Hepatocyte (in vitro differentiated cells): Measurements from ENCODE around the gene OPN1MW2.
"Not testable (repeated sequence)": the region's sequence is repeated elsewhere in the genome, so short reads cannot be mapped to it uniquely, and the experiment has no call there.

Experiments
- EZH2 ChIP-seq: fragments of 200-600 bp; sonication (generic); IDR thresholded peaks from 2 replicates; pipeline ENCODE4 v1.6.1; 2016; ENCODE audit warnings: antibody characterized with exemption, mild to moderate bottlenecking, borderline replicate concordance
- EZH2phosphoT487 ChIP-seq: fragments of 200-600 bp; sonication (generic); IDR thresholded peaks from one replicate; pipeline ENCODE4 v1.6.1; 2018; ENCODE audit warnings: antibody characterized with exemption, mild to moderate bottlenecking, low read depth, moderate library complexity; ENCODE audit not compliant: unreplicated experiment, severe bottlenecking
- TF ChIP-seq, protein P1 (sequence below): fragments of 200-600 bp; sonication (generic); IDR thresholded peaks from 2 replicates; pipeline ENCODE4 v1.5.1; 2016; ENCODE audit warnings: antibody characterized with exemption, mild to moderate bottlenecking; ENCODE audit not compliant: poor library complexity

DNA sequence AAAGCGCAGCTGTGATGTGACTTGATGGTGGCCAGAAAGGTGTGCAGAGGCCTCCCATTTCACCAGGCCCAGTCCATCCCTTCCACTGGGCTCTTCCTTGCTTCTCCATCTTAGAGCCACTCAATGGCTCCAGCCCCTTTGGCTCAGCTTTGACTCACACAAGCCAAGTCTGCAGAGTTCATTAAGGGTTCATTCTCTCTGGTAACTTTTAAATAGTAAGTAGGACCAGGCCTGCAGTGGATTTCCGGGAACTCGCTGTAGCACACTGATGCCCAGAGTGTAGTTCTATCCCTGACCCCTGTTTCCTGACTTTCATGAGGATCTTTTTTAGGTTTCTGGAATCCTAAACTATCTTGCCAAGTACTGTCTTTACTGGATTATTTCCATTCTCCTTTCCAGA, 11.9 kb downstream of the OPN1MW2 start:
- TF ChIP-seq, protein P1, sequence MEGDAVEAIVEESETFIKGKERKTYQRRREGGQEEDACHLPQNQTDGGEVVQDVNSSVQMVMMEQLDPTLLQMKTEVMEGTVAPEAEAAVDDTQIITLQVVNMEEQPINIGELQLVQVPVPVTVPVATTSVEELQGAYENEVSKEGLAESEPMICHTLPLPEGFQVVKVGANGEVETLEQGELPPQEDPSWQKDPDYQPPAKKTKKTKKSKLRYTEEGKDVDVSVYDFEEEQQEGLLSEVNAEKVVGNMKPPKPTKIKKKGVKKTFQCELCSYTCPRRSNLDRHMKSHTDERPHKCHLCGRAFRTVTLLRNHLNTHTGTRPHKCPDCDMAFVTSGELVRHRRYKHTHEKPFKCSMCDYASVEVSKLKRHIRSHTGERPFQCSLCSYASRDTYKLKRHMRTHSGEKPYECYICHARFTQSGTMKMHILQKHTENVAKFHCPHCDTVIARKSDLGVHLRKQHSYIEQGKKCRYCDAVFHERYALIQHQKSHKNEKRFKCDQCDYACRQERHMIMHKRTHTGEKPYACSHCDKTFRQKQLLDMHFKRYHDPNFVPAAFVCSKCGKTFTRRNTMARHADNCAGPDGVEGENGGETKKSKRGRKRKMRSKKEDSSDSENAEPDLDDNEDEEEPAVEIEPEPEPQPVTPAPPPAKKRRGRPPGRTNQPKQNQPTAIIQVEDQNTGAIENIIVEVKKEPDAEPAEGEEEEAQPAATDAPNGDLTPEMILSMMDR, result not testable (repeated sequence)
- TF ChIP-seq EZH2phosphoT487, EZH2: not testable (repeated sequence)
